CD4-positive, alpha-beta memory T cell (primary cell): ENCODE measurements around the gene TPRG1L. TPM values are rescaled to one million over a fixed set of nuclear protein-coding genes. Genes with fewer than 3 reads are reported as not detected.

ENCODE experiments used
- CTCF ChIA-PET: fragments of 350-600 bp; sonication (Branson Sonifier 250); formaldehyde crosslinking; loops from one replicate; lab custom pipeline; 2021; ENCODE audit warnings: inconsistent platforms; ENCODE audit not compliant: partially characterized antibody; lab: Charles Lee
- POLR2A ChIA-PET: fragments of 350-600 bp; sonication (Branson Sonifier 250); formaldehyde crosslinking; loops from one replicate; lab custom pipeline; 2021; ENCODE audit not compliant: partially characterized antibody; lab: Charles Lee
- DNase-seq, 5 donors: peaks; one replicate each; pipeline versions ENCODE4 v3.0.0 to v3.0.0-alpha.2; 2020 to 2022; ENCODE audit warnings: mixed read lengths in 1 of 5
- H3K27ac ChIP-seq: one replicate; pipeline ENCODE4 v1.7.0; 2013; ENCODE audit warnings: low read depth, low read length
- H3K27me3 ChIP-seq: 2 replicates; pipeline ENCODE4 v1.7.0; 2013; ENCODE audit warnings: mild to moderate bottlenecking, low read length, moderate library complexity; ENCODE audit not compliant: insufficient read depth
- H3K36me3 ChIP-seq: 2 replicates; pipeline ENCODE4 v1.7.0; 2013; ENCODE audit warnings: mild to moderate bottlenecking, low read length, moderate library complexity; ENCODE audit not compliant: insufficient read depth
- H3K4me1 ChIP-seq: 2 replicates; pipeline ENCODE4 v1.7.0; 2013; ENCODE audit warnings: mild to moderate bottlenecking, low read length, moderate library complexity; ENCODE audit not compliant: insufficient read depth
- H3K4me3 ChIP-seq, 2 donors: one replicate each; pipeline ENCODE4 v1.7.0; 2013; ENCODE audit warnings: low read length in 2 of 2, mild to moderate bottlenecking in 1 of 2
- H3K9me3 ChIP-seq, 2 donors: one replicate each; pipeline ENCODE4 v1.7.0; 2013; ENCODE audit warnings: low read length in 2 of 2, control low read depth in 1 of 2; ENCODE audit not compliant: control insufficient read depth in 1 of 2
- H3K27ac Mint-ChIP-seq, 7 donors: one replicate each; pipeline ENCODE4 v1.8.0; 2020 to 2021; ENCODE audit warnings: mixed read lengths in 7 of 7, mild to moderate bottlenecking in 6 of 7, inconsistent platforms in 3 of 7, moderate library complexity in 3 of 7
- H3K27me3 Mint-ChIP-seq, 2 donors: one replicate each; pipeline ENCODE4 v1.8.0; 2020 to 2021; ENCODE audit warnings: mixed read lengths in 2 of 2
- H3K36me3 Mint-ChIP-seq, 2 donors: one replicate each; pipeline ENCODE4 v1.8.0; 2020 to 2021; ENCODE audit warnings: mixed read lengths in 2 of 2, inconsistent platforms in 1 of 2, mild to moderate bottlenecking in 1 of 2
- H3K4me1 Mint-ChIP-seq, 4 donors: one replicate each; pipeline ENCODE4 v1.8.0; 2020 to 2021; ENCODE audit warnings: mixed read lengths in 4 of 4, mild to moderate bottlenecking in 1 of 4
- H3K4me3 Mint-ChIP-seq, 8 donors: one replicate each; pipeline ENCODE4 v1.8.0; 2020 to 2021; ENCODE audit warnings: mixed read lengths in 8 of 8, mild to moderate bottlenecking in 7 of 8, moderate library complexity in 6 of 8, inconsistent platforms in 3 of 8
- H3K9me3 Mint-ChIP-seq, 8 donors: one replicate each; pipeline ENCODE4 v1.8.0; 2020 to 2021; ENCODE audit warnings: mixed read lengths in 8 of 8, mild to moderate bottlenecking in 5 of 8, inconsistent platforms in 3 of 8, moderate library complexity in 1 of 8
- intact Hi-C: fragments of 100-400 bp; cut with micrococcal nuclease; formaldehyde crosslinking; loops from one replicate; pipeline ENCODE4 v1.15.1; 2023
- polyA plus RNA-seq, 2 donors: library from polyadenylated mRNA; unstranded; fragments of 300-500 nt; fragmentation: Illumina TruSeq; gene quantifications; one replicate each; pipeline ENCODE4 v1.2.3, GENCODE V29; 2021
- total RNA-seq, 2 experiments: library from RNA; stranded (reverse); gene quantifications; one replicate each; pipeline ENCODE4 v1.2.3, GENCODE V29; 2021

Gene TPRG1L
- total and polyA plus RNA-seq, 4 experiments from 2014 or later, result 41.4 to 59.5 (median 52.2) TPM

DNA sequence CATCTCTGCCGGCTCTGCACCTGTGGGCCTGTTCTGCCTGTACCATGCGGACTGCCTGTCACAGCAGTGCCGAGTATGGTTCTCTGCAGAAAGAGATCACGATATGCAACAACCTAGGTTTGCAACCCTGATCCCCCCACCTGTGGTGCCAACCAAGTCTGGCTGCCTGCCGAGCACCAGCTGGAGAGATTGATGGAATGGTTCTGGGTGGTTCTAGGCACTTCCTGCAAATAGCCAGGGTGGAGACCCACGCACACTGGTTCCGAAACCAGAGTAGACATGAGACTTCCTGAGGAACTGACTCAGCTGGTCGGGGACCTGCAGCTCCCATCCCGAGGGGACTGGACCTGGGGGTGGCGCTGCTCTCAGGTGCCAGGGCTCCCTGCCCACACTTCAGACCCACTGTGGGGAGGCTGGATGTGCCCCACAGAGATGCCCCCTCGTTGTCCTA lies 5.4 kb downstream of the TPRG1L start:
- H3K4me3 Mint-ChIP-seq, result no peak overlapping the region
- no peaks in the 10 kb centered on the region for H3K27me3 Mint-ChIP-seq
- H3K27me3 ChIP-seq, result no peaks in the 10 kb centered on the region
- peaks cover 12 to 43% of the 10 kb centered on the region in 2 donors for H3K36me3 Mint-ChIP-seq
- no peak overlapping the region for H3K27ac ChIP-seq
- intact Hi-C loops, result no loop called here
- peaks cover 6 to 11% (median 9%) of the 10 kb centered on the region in 4 donors for H3K4me1 Mint-ChIP-seq
- ChIA-PET CTCF (interaction anchor here (1.4 to 3.6 kb wide), 2 partner anchors 11 to 14 kb away, joined by 5 to 12 read pairs; no protein-coding TSS in a partner anchor), POLR2A (no interaction called here)
- peaks cover 10% of the 10 kb centered on the region for H3K4me1 ChIP-seq
- no peak for DNase-seq
- no peak overlapping the region for H3K4me3 ChIP-seq
- H3K27ac Mint-ChIP-seq, result peak overlapping the region in 3 of 7 donors; percentile 37 to 78 (median 51)
- H3K9me3 ChIP-seq, result no peaks in the 10 kb centered on the region
- peaks cover 48% of the 10 kb centered on the region for H3K36me3 ChIP-seq
- no peaks in the 10 kb centered on the region for H3K9me3 Mint-ChIP-seq

DNA sequence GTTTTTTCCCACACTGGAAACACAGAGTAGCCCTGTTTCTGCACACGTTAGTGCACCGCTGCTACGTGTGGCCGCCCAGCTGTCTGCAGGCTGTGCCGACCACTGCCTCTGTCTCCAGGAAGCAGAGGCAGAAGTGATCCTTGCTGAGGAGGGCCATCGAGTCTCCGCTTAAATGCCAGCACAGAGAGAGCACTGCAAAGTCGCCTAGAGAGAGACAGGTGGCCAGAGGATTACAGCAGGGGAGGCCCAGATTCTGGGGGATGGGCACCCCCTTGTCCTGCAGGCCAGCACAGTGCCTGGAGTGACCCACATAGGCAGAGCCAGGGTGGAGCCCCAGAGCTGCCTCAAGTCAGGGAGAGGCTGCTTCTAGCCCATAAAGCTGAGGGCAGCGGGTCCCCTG lies 6.1 kb downstream of the TPRG1L start:
- Histone ChIP-seq H3K36me3 (peaks cover 51% of the 10 kb centered on the region), H3K4me3 (no peak overlapping the region), H3K27me3 (no peaks in the 10 kb centered on the region), H3K27ac (no peak overlapping the region), H3K4me1 (peaks cover 4% of the 10 kb centered on the region), H3K9me3 (no peaks in the 10 kb centered on the region)
- Mint-ChIP-seq H3K4me1 (peaks cover 3 to 5% (median 5%) of the 10 kb centered on the region in 4 donors), H3K27ac (no peak overlapping the region), H3K9me3 (no peaks in the 10 kb centered on the region), H3K4me3 (no peak overlapping the region), H3K27me3 (no peaks in the 10 kb centered on the region), H3K36me3 (peaks cover 12 to 45% of the 10 kb centered on the region in 2 donors)
- DNase-seq, result no peak
- CTCF ChIA-PET, result interaction anchor here (3.6 kb wide), 1 partner anchor 12 kb away, joined by 12 read pairs; no protein-coding TSS in a partner anchor
- intact Hi-C loops, result no loop called here
- POLR2A ChIA-PET, result no interaction called here

DNA sequence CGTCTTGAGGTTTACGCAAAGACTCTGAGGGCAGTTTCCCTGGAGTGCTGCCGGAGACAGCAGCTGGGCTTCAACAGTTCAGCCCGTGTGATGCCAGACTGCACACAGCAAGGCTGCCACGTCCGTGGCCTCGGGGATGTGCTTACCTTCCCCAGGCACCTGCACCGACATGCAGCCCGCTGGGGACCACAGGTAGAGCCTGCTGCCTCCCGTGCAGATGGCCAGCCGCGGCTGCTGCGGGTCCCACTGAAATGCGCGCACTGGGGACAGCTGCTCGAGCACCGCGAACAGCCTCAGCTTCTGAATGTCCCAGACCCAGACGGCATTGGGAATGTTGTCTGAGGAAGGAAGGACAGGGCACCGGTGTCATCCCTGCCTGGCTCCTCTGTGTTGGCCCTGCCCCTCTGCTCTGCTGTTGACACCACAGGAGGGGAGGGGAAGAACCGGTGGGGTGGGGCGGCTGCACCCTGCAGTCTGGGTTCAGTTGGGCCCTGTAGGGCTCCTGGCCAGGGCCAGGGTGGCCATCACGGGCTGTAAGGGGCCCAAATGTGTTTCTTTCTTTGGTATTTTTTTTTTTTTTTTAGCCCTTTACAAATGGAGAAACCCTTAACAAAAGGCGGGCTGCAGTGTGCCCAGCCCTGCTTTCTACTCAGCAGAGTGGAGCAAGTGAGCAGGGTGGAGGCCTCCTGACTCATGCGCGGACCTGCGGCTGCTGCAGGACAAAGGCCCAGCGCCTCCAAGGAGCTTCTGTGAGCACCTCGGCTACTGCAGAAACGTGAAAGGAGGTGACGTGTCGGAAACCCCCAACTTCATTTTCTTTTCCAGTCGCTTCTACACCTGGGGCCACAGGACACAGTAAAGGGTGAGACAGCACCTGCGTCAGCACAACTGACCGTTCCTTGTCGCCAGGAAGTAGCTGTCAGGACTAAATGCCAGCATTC lies 6.8 kb downstream of the TPRG1L start:
- Mint-ChIP-seq H3K4me3 (no peak overlapping the region), H3K4me1 (peaks cover 0 to 1% (median 0%) of the 10 kb centered on the region in 4 donors), H3K9me3 (no peaks in the 10 kb centered on the region), H3K27ac (no peak overlapping the region), H3K27me3 (no peaks in the 10 kb centered on the region), H3K36me3 (peaks cover 14 to 48% of the 10 kb centered on the region in 2 donors)
- no peaks in the 10 kb centered on the region for H3K27me3 ChIP-seq
- H3K27ac ChIP-seq, result no peak overlapping the region
- CTCF ChIA-PET, result interaction anchor here (3.6 kb wide), 1 partner anchor 12 kb away, joined by 12 read pairs; no protein-coding TSS in a partner anchor
- H3K9me3 ChIP-seq, result no peaks in the 10 kb centered on the region
- intact Hi-C loops, result no loop called here
- peaks cover 54% of the 10 kb centered on the region for H3K36me3 ChIP-seq
- POLR2A ChIA-PET, result no interaction called here
- no peaks in the 10 kb centered on the region for H3K4me1 ChIP-seq
- no peak for DNase-seq
- no peak overlapping the region for H3K4me3 ChIP-seq

DNA sequence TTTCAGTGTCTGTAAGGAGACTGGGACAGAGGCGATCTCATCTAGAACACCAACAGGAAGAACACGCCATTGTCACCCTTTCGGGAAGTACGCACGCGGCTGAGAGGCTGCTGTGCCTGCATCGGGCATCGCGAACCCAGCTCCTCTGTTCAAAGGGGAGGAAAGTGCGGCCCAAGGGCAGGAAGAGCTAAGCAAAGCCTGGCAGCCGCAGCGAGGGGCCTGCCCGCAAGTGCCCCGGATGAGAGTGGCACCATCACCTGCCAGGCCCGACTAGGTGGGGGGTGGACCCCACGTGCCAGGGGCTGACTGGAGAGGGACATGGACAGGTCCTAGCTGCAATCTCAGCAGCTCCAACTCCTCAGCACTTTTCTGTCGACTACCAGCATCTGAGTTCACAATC lies 7.5 kb downstream of the TPRG1L start:
- no peaks in the 10 kb centered on the region for H3K4me1 ChIP-seq
- Mint-ChIP-seq H3K27ac (no peak overlapping the region), H3K4me3 (no peak overlapping the region), H3K36me3 (peaks cover 17 to 52% of the 10 kb centered on the region in 2 donors), H3K9me3 (no peaks in the 10 kb centered on the region), H3K27me3 (no peaks in the 10 kb centered on the region), H3K4me1 (peaks cover 0 to 1% (median 0%) of the 10 kb centered on the region in 4 donors)
- no peak for DNase-seq
- intact Hi-C loops, result no loop called here
- no peaks in the 10 kb centered on the region for H3K9me3 ChIP-seq
- H3K27me3 ChIP-seq, result no peaks in the 10 kb centered on the region
- H3K36me3 ChIP-seq, result peaks cover 60% of the 10 kb centered on the region
- ChIA-PET POLR2A (no interaction called here), CTCF (no interaction called here)
- no peak overlapping the region for H3K4me3 ChIP-seq
- H3K27ac ChIP-seq, result no peak overlapping the region

DNA sequence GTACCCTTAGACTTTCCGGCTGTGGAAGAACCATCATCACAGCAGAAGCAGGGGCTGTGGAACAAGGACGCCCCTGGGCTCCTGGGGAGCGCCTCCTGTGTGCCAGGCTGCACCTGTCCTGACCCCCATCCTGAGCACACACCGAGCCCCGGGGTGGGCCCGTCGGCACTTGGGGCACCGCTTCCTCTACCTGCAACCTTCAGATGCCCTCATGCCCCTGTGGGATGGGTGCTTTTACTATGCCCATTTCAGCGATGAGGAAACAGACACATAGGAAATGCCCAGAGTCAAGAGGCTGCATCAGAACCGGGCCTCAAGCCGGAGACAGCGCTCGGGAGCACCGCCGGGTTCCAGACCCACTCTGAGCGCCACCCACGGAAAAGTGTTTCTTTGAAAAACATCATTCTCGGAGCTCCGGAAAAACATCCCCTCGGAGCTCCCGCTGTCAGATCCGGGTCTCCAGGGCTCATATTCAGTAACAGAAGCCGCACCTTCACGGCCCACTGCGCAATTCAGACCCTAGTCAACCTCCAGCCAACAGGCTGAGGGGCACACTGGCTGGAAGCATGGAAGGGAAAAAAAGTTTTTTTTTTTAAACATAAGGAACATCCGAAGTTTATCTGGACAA lies 8.0 kb downstream of the TPRG1L start:
- Mint-ChIP-seq H3K9me3 (no peaks in the 10 kb centered on the region), H3K36me3 (peaks cover 18 to 55% of the 10 kb centered on the region in 2 donors), H3K27me3 (no peaks in the 10 kb centered on the region), H3K4me3 (no peak overlapping the region), H3K4me1 (peaks cover 0 to 1% (median 0%) of the 10 kb centered on the region in 4 donors), H3K27ac (no peak overlapping the region)
- Histone ChIP-seq H3K4me1 (no peaks in the 10 kb centered on the region), H3K9me3 (no peaks in the 10 kb centered on the region), H3K36me3 (peaks cover 60% of the 10 kb centered on the region), H3K27ac (no peak overlapping the region), H3K27me3 (no peaks in the 10 kb centered on the region), H3K4me3 (no peak overlapping the region)
- intact Hi-C loops, result no loop called here
- CTCF ChIA-PET, result no interaction called here
- POLR2A ChIA-PET, result no interaction called here
- no peak for DNase-seq

DNA sequence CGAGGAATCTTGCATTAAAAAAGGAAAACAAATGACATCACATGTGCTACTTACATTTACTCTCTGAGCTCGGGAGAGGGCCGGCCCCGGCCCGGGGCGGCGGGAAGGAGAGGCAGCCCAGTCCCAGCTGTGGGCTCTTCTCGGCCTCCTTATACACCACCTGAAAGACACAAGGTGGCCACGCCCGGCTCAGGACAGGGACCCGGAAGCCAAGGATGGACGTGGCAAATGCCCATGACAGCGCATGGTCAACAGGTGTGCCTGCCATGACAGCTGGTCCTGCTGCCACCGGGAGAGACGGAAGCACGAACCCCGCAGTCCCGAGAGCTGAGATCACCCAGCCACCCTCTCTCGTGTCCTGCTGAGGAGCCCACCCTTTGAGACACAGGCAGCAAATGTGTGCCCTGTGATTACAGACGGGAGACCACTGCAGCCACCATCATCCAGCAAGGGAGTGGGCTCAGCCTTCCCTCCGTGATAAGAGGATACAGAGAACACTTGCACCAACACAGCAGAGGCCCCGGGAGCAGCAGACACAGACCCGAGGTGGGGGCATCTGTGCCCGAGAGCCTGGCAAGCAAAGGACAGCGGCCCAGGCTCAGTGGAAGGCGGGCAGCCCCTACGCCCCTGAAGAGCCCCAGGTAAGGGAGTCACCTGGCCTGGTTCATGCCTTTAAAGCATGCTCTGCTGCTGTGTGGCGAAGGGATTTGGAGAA lies 8.7 kb downstream of the TPRG1L start:
- peaks cover 20 to 58% of the 10 kb centered on the region in 2 donors for H3K36me3 Mint-ChIP-seq
- POLR2A ChIA-PET, result no interaction called here
- intact Hi-C loops, result no loop called here

More for the DNA sequence above, 8.7 kb downstream of the TPRG1L start:
- H3K27ac Mint-ChIP-seq, result peak overlapping the region in 1 of 7 donors; percentile 13
- Histone ChIP-seq H3K27me3 (no peaks in the 10 kb centered on the region), H3K4me1 (no peaks in the 10 kb centered on the region), H3K4me3 (no peak overlapping the region), H3K36me3 (peaks cover 60% of the 10 kb centered on the region), H3K27ac (no peak overlapping the region), H3K9me3 (no peaks in the 10 kb centered on the region)
- no peaks in the 10 kb centered on the region for H3K9me3 Mint-ChIP-seq
- H3K27me3 Mint-ChIP-seq, result no peaks in the 10 kb centered on the region
- DNase-seq, result no peak
- peaks cover 0 to 1% (median 0%) of the 10 kb centered on the region in 4 donors for H3K4me1 Mint-ChIP-seq
- CTCF ChIA-PET, result no interaction called here
- no peak overlapping the region for H3K4me3 Mint-ChIP-seq
